ENCODE results near the gene CPSF6.

DNA sequence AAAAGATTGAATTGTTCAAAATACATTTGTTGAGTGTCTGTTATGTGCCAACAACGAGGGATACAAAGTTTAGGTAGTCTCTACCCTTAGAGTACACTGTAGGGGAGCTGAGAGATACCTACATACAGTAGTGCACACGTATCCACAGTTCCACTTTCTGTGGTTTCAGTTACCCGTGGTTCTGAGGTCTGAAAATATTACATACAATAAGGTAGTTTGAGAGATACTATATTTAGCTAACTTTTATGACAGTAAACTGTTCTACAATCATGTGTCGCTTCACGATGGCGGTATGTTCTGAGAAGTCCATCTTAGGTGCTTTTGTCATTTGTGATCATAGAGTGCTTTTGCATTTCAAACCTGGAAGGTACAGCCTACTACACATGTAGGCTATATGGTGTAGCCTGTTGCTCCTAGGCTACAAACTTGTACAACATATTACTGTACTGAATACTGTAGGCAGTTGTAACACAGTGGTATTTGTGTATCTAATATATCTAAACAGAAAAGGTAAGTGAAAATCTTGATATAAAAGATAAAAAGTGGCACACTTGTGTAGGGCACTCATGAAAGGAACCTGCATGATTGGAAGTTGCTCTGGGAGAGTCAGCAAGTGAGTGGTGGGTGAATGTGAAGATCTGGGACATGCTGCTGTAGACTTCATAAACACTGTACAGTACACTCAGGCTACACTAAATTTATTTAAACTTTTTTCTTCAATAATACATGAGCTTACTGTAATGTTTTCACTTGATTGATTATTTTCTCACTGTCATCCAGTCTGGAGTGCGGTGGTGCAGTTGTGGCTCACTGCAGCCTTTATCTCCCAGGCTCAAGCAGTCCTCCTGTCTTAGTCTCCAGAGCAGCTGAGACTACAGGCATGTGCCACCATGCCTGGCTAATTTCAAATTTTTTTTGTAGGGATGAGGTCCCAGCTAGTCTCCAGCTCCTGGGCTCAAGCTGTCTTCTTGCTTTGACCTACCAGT, 4.0 kb downstream of the CPSF6 start:
- TF ChIP-seq EZH2 (IDR thresholded peaks at IDR 0.05; ENCODE audit: low read depth) = no peak
- TF ChIP-seq, protein P1, sequence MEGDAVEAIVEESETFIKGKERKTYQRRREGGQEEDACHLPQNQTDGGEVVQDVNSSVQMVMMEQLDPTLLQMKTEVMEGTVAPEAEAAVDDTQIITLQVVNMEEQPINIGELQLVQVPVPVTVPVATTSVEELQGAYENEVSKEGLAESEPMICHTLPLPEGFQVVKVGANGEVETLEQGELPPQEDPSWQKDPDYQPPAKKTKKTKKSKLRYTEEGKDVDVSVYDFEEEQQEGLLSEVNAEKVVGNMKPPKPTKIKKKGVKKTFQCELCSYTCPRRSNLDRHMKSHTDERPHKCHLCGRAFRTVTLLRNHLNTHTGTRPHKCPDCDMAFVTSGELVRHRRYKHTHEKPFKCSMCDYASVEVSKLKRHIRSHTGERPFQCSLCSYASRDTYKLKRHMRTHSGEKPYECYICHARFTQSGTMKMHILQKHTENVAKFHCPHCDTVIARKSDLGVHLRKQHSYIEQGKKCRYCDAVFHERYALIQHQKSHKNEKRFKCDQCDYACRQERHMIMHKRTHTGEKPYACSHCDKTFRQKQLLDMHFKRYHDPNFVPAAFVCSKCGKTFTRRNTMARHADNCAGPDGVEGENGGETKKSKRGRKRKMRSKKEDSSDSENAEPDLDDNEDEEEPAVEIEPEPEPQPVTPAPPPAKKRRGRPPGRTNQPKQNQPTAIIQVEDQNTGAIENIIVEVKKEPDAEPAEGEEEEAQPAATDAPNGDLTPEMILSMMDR (conservative IDR thresholded peaks at IDR 0.05) = no peak
